IMR-90 (cell line): ENCODE measurements around the gene ACVRL1. TPM values are rescaled to one million over a fixed set of nuclear protein-coding genes. Genes with fewer than 3 reads are reported as not detected.
A peak's percentile ranks its signal among the peaks of the same experiment; 100 is the strongest.

ENCODE experiments used
- ATAC-seq: fragments of 200-7000 bp; cut with Tn5 transposase; 2 replicates; pipeline ENCODE4 v1.9.1; 2020; ENCODE audit warnings: low read depth, mild to moderate bottlenecking, moderate library complexity
- BruUV-seq: library from RNA; stranded (reverse); fragments of 400-500 nt; replicated peaks from 2 replicates; lab custom pipeline; 2021; lab: Mats Ljungman, UMichigan
- CTCF ChIA-PET: fragments of 300-600 bp; formaldehyde crosslinking; extraction: SDS; loops from one replicate; lab custom pipeline; 2021; ENCODE audit warnings: antibody characterized with exemption; lab: Yijun Ruan, JAX
- POLR2A ChIA-PET: fragments of 300-600 bp; sonication (Branson Sonifier 250); formaldehyde crosslinking; loops from one replicate; lab custom pipeline; 2022; ENCODE audit warnings: antibody characterized with exemption; ENCODE audit not compliant: unreplicated experiment; lab: Charles Lee
- DNase-seq: peaks from one replicate; pipeline ENCODE4 v3.0.0; 2013
- H2AFZ ChIP-seq: replicated peaks from 2 replicates; pipeline ENCODE3; 2013; ENCODE audit warnings: low read length, mild to moderate bottlenecking; ENCODE audit not compliant: poor library complexity
- H2AK5ac ChIP-seq: 2 replicates; pipeline ENCODE4 v1.6.1; 2013; ENCODE audit warnings: low read depth, low read length, inconsistent platforms
- H2AK9ac ChIP-seq: replicated peaks from 2 replicates; pipeline ENCODE3; 2013; ENCODE audit warnings: mild to moderate bottlenecking, low read depth, low read length, moderate library complexity; ENCODE audit not compliant: poor library complexity
- H2BK120ac ChIP-seq: 2 replicates; pipeline ENCODE4 v1.6.1; 2013; ENCODE audit warnings: low read depth, low read length, inconsistent platforms
- H2BK15ac ChIP-seq: 3 replicates; pipeline ENCODE4 v1.6.1; 2013; ENCODE audit warnings: low read depth, low read length, inconsistent platforms
- H2BK20ac ChIP-seq: 2 replicates; pipeline ENCODE4 v1.6.1; 2013; ENCODE audit warnings: low read depth, mild to moderate bottlenecking, inconsistent platforms, low read length, moderate library complexity
- H2BK5ac ChIP-seq: 2 replicates; pipeline ENCODE4 v1.6.1; 2013; ENCODE audit warnings: mild to moderate bottlenecking, low read depth, low read length, inconsistent platforms; ENCODE audit not compliant: poor library complexity, severe bottlenecking
- H3K14ac ChIP-seq: replicated peaks from 2 replicates; pipeline ENCODE4 v1.6.1; 2013; ENCODE audit warnings: low read depth, low read length, inconsistent platforms
- H3K18ac ChIP-seq: 2 replicates; pipeline ENCODE4 v1.6.1; 2013; ENCODE audit warnings: low read depth, low read length, control low read depth
- H3K23ac ChIP-seq: 2 replicates; pipeline ENCODE4 v1.6.1; 2013; ENCODE audit warnings: low read depth, low read length, inconsistent platforms
- H3K27ac ChIP-seq: 2 replicates; pipeline ENCODE4 v1.5.1; 2013; ENCODE audit warnings: mild to moderate bottlenecking, control low read depth, low read length; ENCODE audit not compliant: insufficient read depth
- H3K27me3 ChIP-seq: 2 replicates; pipeline ENCODE4 v1.6.1; 2013; ENCODE audit warnings: low read length; ENCODE audit not compliant: control insufficient read depth, insufficient read depth
- H3K36me3 ChIP-seq: 2 replicates; pipeline ENCODE4 v1.6.1; 2013; ENCODE audit warnings: low read length, mixed read lengths; ENCODE audit not compliant: control insufficient read depth, insufficient read depth
- H3K4ac ChIP-seq: 2 replicates; pipeline ENCODE4 v1.6.1; 2013; ENCODE audit warnings: low read depth, low read length, inconsistent platforms
- H3K4me1 ChIP-seq: 2 replicates; pipeline ENCODE4 v1.6.1; 2013; ENCODE audit warnings: low read length, mixed read lengths; ENCODE audit not compliant: control insufficient read depth, insufficient read depth
- H3K4me2 ChIP-seq: 2 replicates; pipeline ENCODE4 v1.6.1; 2013; ENCODE audit warnings: low read depth, mild to moderate bottlenecking, control low read depth, low read length, moderate library complexity
- H3K4me3 ChIP-seq: 2 replicates; pipeline ENCODE4 v1.5.1; 2013; ENCODE audit warnings: low read depth, mild to moderate bottlenecking, control low read depth, low read length, moderate library complexity; ENCODE audit not compliant: insufficient read depth
- H3K56ac ChIP-seq: 2 replicates; pipeline ENCODE4 v1.6.1; 2013; ENCODE audit warnings: low read length, inconsistent platforms; ENCODE audit not compliant: insufficient read depth; ENCODE audit errors: extremely low read depth
- H3K79me1 ChIP-seq, 2 experiments: 2 replicates each; pipeline ENCODE4 v1.6.1; 2013; ENCODE audit warnings: low read length in 2 of 2, inconsistent platforms in 1 of 2, low read depth in 1 of 2
- H3K9ac ChIP-seq: 2 replicates; pipeline ENCODE4 v1.6.1; 2013; ENCODE audit warnings: low read depth, low read length, control low read depth
- H3K9me1 ChIP-seq: 2 replicates; pipeline ENCODE4 v1.6.1; 2013; ENCODE audit warnings: low read length, inconsistent platforms; ENCODE audit not compliant: insufficient read depth
- H3K9me3 ChIP-seq: 2 replicates; pipeline ENCODE4 v1.6.1; 2013; ENCODE audit warnings: low read length; ENCODE audit not compliant: control insufficient read depth, insufficient read depth
- H4K20me1 ChIP-seq: 2 replicates; pipeline ENCODE4 v1.6.1; 2013; ENCODE audit warnings: low read length, inconsistent platforms; ENCODE audit not compliant: insufficient read depth
- H4K5ac ChIP-seq: 2 replicates; pipeline ENCODE4 v1.6.1; 2013; ENCODE audit warnings: mild to moderate bottlenecking, low read depth, low read length, control low read depth
- H4K8ac ChIP-seq, 2 experiments: 2 replicates each; pipeline ENCODE4 v1.6.1; 2013; ENCODE audit warnings: low read depth in 2 of 2, low read length in 2 of 2, control low read depth in 1 of 2, inconsistent platforms in 1 of 2
- H4K91ac ChIP-seq: 2 replicates; pipeline ENCODE4 v1.6.1; 2013; ENCODE audit warnings: low read depth, low read length, inconsistent platforms; ENCODE audit not compliant: insufficient read depth
- BHLHE40 ChIP-seq: fragments of 150-350 bp; IDR thresholded peaks from 2 replicates; pipeline ENCODE4 v1.6.1; 2016; ENCODE audit warnings: mild to moderate bottlenecking, low read depth, low read length
- CEBPB ChIP-seq: IDR thresholded peaks from 2 replicates; pipeline ENCODE4 v1.6.1; 2012; ENCODE audit warnings: low read depth, low read length, improper control_type of control experiment
- CHD1 ChIP-seq: IDR thresholded peaks from 2 replicates; pipeline ENCODE4 v1.6.1; 2012; ENCODE audit warnings: low read depth, low read length, improper control_type of control experiment
- FOS ChIP-seq: fragments of 150-350 bp; IDR thresholded peaks from 2 replicates; pipeline ENCODE4 v1.6.1; 2016; ENCODE audit warnings: low read depth, low read length
- MAFK ChIP-seq: IDR thresholded peaks from 2 replicates; pipeline ENCODE4 v1.6.1; 2012; ENCODE audit warnings: low read depth, low read length, improper control_type of control experiment
- MAZ ChIP-seq: IDR thresholded peaks from 2 replicates; pipeline ENCODE4 v1.6.1; 2012; ENCODE audit warnings: low read depth, mild to moderate bottlenecking, low read length, improper control_type of control experiment, moderate library complexity, borderline replicate concordance
- MXI1 ChIP-seq: IDR thresholded peaks from 2 replicates; pipeline ENCODE4 v1.6.1; 2012; ENCODE audit warnings: low read depth, mild to moderate bottlenecking, low read length, moderate library complexity, borderline replicate concordance
- NFE2L2 ChIP-seq: fragments of 150-350 bp; IDR thresholded peaks from 2 replicates; pipeline ENCODE4 v1.6.1; 2016; ENCODE audit warnings: low read depth, mild to moderate bottlenecking, low read length
- POLR2A ChIP-seq: IDR thresholded peaks from 2 replicates; pipeline ENCODE4 v1.6.1; 2012; ENCODE audit warnings: mild to moderate bottlenecking, low read depth, low read length
- RAD21 ChIP-seq: IDR thresholded peaks from 2 replicates; pipeline ENCODE4 v1.6.1; 2012; ENCODE audit warnings: low read length, improper control_type of control experiment
- RCOR1 ChIP-seq: IDR thresholded peaks from 2 replicates; pipeline ENCODE4 v1.6.1; 2012; ENCODE audit warnings: mild to moderate bottlenecking, low read length, improper control_type of control experiment; ENCODE audit not compliant: insufficient replicate concordance
- RFX5 ChIP-seq: IDR thresholded peaks from 2 replicates; pipeline ENCODE4 v1.8.0; 2012; ENCODE audit warnings: low read depth, mild to moderate bottlenecking, low read length, moderate library complexity
- SMC3 ChIP-seq: fragments of 150-350 bp; IDR thresholded peaks from 2 replicates; pipeline ENCODE4 v1.6.1; 2016; ENCODE audit warnings: low read depth, mild to moderate bottlenecking, antibody characterized with exemption, low read length, moderate library complexity
- WGBS, 2 experiments: methylation state at CpG; one replicate each; pipeline versions ENCODE4 v1.1.5 to v1.1.7; 2013; ENCODE audit warnings: missing lambda C conversion rate in 2 of 2; ENCODE audit not compliant: insufficient read length in 1 of 2; ENCODE audit errors: extremely low coverage in 2 of 2; 5-methylcytosine and 5-hydroxymethylcytosine counted together
- dilution Hi-C: fragments of 300-500 bp; cut with HindIII; formaldehyde crosslinking; loops from one replicate; pipeline ENCODE4 v1.14.3; 2018; ENCODE audit warnings: low sequenced_read_pairs; ENCODE audit not compliant: unreplicated experiment
- in situ Hi-C: fragments of 300-500 bp; cut with MboI; formaldehyde crosslinking; loops from 3 replicates; pipeline ENCODE4 v1.14.3; 2019; ENCODE audit warnings: low sequenced_read_pairs, inconsistent platforms, mixed read lengths
- intact Hi-C: fragments of 100-400 bp; cut with micrococcal nuclease; formaldehyde crosslinking; loops from 2 replicates; pipeline ENCODE4 v1.10.0; 2022
- polyA plus RNA-seq, 3 experiments: library from polyadenylated mRNA; depleted of rRNA; stranded (reverse); fragments of >200 nt; gene quantifications; 2 replicates each; pipeline ENCODE4 v1.2.3, GENCODE V29; 2012; ENCODE audit warnings: low replicate concordance in 1 of 3
- total RNA-seq: library from RNA; depleted of rRNA; stranded (reverse); fragments of >200 nt; gene quantifications from 2 replicates; pipeline ENCODE4 v1.2.3, GENCODE V29; 2012
- TF ChIP-seq, protein P1 (sequence below): conservative IDR thresholded peaks from 2 replicates; pipeline ENCODE4 v1.5.1; 2012; ENCODE audit warnings: mild to moderate bottlenecking, low read depth, low read length, improper control_type of control experiment
- TF ChIP-seq, protein P2 (sequence below): fragments of 150-350 bp; IDR thresholded peaks from 2 replicates; pipeline ENCODE4 v1.6.1; 2016; ENCODE audit warnings: low read depth, mild to moderate bottlenecking, low read length, moderate library complexity, borderline replicate concordance
- TF ChIP-seq, protein P3 (sequence below): fragments of 150-350 bp; IDR thresholded peaks from 2 replicates; pipeline ENCODE4 v1.6.1; 2017; ENCODE audit warnings: mild to moderate bottlenecking, antibody characterized with exemption, low read length, low read depth

ACVRL1 gene
- total and polyA plus RNA-seq, 2 of the 4 experiments (the other 2 are of a cell fraction), result 6.4 to 7.5 TPM

DNA sequence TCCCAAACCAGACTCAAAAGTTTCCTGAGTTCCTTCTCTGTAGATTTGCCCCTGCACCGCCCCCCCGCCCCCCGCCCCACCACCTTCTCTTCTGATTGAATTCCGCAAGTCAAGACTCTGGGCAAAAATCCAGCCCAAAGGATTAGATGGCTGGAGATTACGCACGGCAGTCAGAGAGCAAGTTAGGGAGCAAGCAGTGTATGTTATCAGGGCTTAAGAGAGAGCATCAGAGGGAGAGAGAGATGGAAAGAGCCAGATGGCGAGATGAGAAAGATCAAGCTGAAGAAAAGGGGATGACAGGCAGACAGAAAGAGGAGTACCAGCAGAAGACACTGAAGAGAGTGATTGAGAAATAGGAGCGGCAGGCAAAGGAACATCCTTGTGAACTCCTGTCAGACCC is 33.3 kb upstream of the ACVRL1 start:
- no peak overlapping the region for H3K4me2 ChIP-seq
- ChIA-PET POLR2A (interaction anchor here (0.5 kb wide), 1 partner anchor 212 kb away, joined by 3 read pairs; no protein-coding TSS in a partner anchor), CTCF (interaction anchor here (1.6 to 2.6 kb wide), 3 partner anchors 10 to 454 kb away, joined by 7 to 12 read pairs (median 11); no protein-coding TSS in a partner anchor)
- H2BK15ac ChIP-seq, result no peak overlapping the region
- H3K79me1 ChIP-seq, result no peaks in the 10 kb centered on the region
- no peaks in the 10 kb centered on the region for H3K4me1 ChIP-seq
- DNase-seq (peak; percentile 49), ATAC-seq (0 out of 2 replicates have a peak, but pooled peaks have one; percentile 13)
- H3K14ac ChIP-seq, result no peak overlapping the region
- no peaks in the 10 kb centered on the region for H4K20me1 ChIP-seq
- H4K8ac ChIP-seq, result no peak overlapping the region
- no peaks in the 10 kb centered on the region for H3K36me3 ChIP-seq
- whole genome bisulfite sequencing, 2 experiments, result 46% methylated on average over 3 of the region's 8 CpGs; no CpG with 5 or more reads in 1 of the 2 experiments
- intact Hi-C loops, result no loop called here
- H3K56ac ChIP-seq, result no peak overlapping the region
- H3K9me1 ChIP-seq, result no peaks in the 10 kb centered on the region
- TF ChIP-seq RAD21, result no peak
- TF ChIP-seq, protein P1, sequence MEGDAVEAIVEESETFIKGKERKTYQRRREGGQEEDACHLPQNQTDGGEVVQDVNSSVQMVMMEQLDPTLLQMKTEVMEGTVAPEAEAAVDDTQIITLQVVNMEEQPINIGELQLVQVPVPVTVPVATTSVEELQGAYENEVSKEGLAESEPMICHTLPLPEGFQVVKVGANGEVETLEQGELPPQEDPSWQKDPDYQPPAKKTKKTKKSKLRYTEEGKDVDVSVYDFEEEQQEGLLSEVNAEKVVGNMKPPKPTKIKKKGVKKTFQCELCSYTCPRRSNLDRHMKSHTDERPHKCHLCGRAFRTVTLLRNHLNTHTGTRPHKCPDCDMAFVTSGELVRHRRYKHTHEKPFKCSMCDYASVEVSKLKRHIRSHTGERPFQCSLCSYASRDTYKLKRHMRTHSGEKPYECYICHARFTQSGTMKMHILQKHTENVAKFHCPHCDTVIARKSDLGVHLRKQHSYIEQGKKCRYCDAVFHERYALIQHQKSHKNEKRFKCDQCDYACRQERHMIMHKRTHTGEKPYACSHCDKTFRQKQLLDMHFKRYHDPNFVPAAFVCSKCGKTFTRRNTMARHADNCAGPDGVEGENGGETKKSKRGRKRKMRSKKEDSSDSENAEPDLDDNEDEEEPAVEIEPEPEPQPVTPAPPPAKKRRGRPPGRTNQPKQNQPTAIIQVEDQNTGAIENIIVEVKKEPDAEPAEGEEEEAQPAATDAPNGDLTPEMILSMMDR, result no peak
- TF ChIP-seq SMC3, result no peak
- TF ChIP-seq FOS, result no peak
- TF ChIP-seq RCOR1, result no peak
- no peak for TF ChIP-seq CHD1
- TF ChIP-seq MAZ, result no peak
- TF ChIP-seq BHLHE40, result no peak
- TF ChIP-seq NFE2L2, result no peak
- no peak for TF ChIP-seq POLR2A
- TF ChIP-seq RFX5, result no peak
- TF ChIP-seq MAFK, result no peak
- TF ChIP-seq, protein P2, sequence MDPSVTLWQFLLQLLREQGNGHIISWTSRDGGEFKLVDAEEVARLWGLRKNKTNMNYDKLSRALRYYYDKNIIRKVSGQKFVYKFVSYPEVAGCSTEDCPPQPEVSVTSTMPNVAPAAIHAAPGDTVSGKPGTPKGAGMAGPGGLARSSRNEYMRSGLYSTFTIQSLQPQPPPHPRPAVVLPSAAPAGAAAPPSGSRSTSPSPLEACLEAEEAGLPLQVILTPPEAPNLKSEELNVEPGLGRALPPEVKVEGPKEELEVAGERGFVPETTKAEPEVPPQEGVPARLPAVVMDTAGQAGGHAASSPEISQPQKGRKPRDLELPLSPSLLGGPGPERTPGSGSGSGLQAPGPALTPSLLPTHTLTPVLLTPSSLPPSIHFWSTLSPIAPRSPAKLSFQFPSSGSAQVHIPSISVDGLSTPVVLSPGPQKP, result no peak
- TF ChIP-seq MXI1, result no peak
- TF ChIP-seq, protein P3, sequence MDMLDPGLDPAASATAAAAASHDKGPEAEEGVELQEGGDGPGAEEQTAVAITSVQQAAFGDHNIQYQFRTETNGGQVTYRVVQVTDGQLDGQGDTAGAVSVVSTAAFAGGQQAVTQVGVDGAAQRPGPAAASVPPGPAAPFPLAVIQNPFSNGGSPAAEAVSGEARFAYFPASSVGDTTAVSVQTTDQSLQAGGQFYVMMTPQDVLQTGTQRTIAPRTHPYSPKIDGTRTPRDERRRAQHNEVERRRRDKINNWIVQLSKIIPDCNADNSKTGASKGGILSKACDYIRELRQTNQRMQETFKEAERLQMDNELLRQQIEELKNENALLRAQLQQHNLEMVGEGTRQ, result no peak
- TF ChIP-seq CEBPB, result no peak
- H2AK5ac ChIP-seq, result no peak overlapping the region
- no peak overlapping the region for H2BK5ac ChIP-seq
- H3K27me3 ChIP-seq, result peaks cover 27% of the 10 kb centered on the region
- no peak overlapping the region for H3K18ac ChIP-seq
- H3K4ac ChIP-seq, result no peak overlapping the region
- no peak overlapping the region for H3K23ac ChIP-seq
- no TSS peak for BruUV-seq
- H2AFZ ChIP-seq, result no peak overlapping the region
- no peak overlapping the region for H2BK120ac ChIP-seq
- no peak overlapping the region for H2AK9ac ChIP-seq
- no peak overlapping the region for H3K4me3 ChIP-seq
- H2BK20ac ChIP-seq, result no peak overlapping the region
- in situ Hi-C loops, result loop anchor here (5.0 kb wide), 1 partner anchor 452 kb away; the partner anchor contains the start of gene SLC4A8
- H3K27ac ChIP-seq, result no peak overlapping the region
- dilution Hi-C loops, result loop anchor here (25.0 kb wide), 1 partner anchor 88 kb away; the partner anchor contains the start of gene ACVR1B
- no peaks in the 10 kb centered on the region for H3K9me3 ChIP-seq
- no peak overlapping the region for H4K5ac ChIP-seq
- H3K9ac ChIP-seq, result no peak overlapping the region
- no peak overlapping the region for H4K91ac ChIP-seq
